ENCODE measurements around the gene SORCS2.

DNA sequence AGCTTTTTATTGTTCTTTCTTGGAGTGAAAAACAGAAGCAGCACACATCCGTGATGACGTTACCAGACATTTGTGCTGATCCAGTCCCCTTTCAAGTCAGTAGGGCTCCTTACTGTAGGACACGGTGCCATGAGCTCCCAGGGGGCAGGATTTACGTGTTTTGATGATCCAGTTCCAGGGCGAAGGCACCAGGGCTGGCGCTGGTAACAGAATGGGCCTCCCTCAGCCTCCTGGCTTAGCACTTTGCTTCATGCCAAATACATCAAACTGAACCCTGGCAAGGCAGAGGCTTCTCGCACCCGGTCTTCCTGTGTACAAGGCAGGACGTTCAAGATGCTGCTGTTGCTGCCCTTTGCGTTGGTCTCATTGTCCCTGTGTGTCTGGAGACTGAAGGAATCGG, 309.0 kb downstream of the SORCS2 start:
- TF ChIP-seq POLR2AphosphoS5 (IDR thresholded peaks at IDR 0.05; ENCODE audit: low read depth, low read length) (no peak), SIN3A (IDR thresholded peaks at IDR 0.05; ENCODE audit: borderline replicate concordance, insufficient read depth, low read length) (no peak)
- TF ChIP-seq, protein P1, sequence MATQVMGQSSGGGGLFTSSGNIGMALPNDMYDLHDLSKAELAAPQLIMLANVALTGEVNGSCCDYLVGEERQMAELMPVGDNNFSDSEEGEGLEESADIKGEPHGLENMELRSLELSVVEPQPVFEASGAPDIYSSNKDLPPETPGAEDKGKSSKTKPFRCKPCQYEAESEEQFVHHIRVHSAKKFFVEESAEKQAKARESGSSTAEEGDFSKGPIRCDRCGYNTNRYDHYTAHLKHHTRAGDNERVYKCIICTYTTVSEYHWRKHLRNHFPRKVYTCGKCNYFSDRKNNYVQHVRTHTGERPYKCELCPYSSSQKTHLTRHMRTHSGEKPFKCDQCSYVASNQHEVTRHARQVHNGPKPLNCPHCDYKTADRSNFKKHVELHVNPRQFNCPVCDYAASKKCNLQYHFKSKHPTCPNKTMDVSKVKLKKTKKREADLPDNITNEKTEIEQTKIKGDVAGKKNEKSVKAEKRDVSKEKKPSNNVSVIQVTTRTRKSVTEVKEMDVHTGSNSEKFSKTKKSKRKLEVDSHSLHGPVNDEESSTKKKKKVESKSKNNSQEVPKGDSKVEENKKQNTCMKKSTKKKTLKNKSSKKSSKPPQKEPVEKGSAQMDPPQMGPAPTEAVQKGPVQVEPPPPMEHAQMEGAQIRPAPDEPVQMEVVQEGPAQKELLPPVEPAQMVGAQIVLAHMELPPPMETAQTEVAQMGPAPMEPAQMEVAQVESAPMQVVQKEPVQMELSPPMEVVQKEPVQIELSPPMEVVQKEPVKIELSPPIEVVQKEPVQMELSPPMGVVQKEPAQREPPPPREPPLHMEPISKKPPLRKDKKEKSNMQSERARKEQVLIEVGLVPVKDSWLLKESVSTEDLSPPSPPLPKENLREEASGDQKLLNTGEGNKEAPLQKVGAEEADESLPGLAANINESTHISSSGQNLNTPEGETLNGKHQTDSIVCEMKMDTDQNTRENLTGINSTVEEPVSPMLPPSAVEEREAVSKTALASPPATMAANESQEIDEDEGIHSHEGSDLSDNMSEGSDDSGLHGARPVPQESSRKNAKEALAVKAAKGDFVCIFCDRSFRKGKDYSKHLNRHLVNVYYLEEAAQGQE (IDR thresholded peaks at IDR 0.05; ENCODE audit: insufficient read depth in 1 of 2, low read depth in 2 of 2, low read length in 2 of 2): no peak

Data from PFSK-1 (cell line).